WI38 (cell line): ENCODE measurements around the gene TCF4.

Source experiments
- H3K4me3 ChIP-seq: 2 replicates; pipeline ENCODE4 v1.5.1; 2011; ENCODE audit warnings: low read depth, mild to moderate bottlenecking, control low read depth, low read length
- CTCF ChIP-seq: IDR thresholded peaks from 2 replicates; pipeline ENCODE4 v1.5.1; 2012; ENCODE audit warnings: low read depth, mild to moderate bottlenecking, control low read depth, low read length

TCF4 gene

GRCh38 chr18:55555395-55556027 is 32.5 kb downstream of the TCF4 start:
- no peak for TF ChIP-seq CTCF
- no peak overlapping the region for H3K4me3 ChIP-seq

- peak overlapping the region; percentile 20; the same call in 1 of the 2 replicates for H3K4me3 ChIP-seq
- no peak for TF ChIP-seq CTCF
These were observed 35.3 kb downstream of the TCF4 start for GRCh38 chr18:55552526-55553189.

GRCh38 chr18:55551227-55551626 is 36.8 kb downstream of the TCF4 start:
- TF ChIP-seq CTCF: no peak

GRCh38 chr18:55550471-55550870 is 37.5 kb downstream of the TCF4 start:
- no peak for TF ChIP-seq CTCF
- H3K4me3 ChIP-seq: no peak overlapping the region

More at GRCh38 chr18:55551227-55551626, 36.8 kb downstream of the TCF4 start:
- no peak overlapping the region for H3K4me3 ChIP-seq

- TF ChIP-seq CTCF: no peak
- H3K4me3 ChIP-seq: no peak overlapping the region
These were observed 38.4 kb downstream of the TCF4 start for GRCh38 chr18:55549474-55550104.

GRCh38 chr18:55547705-55548056 is 40.3 kb downstream of the TCF4 start:
- H3K4me3 ChIP-seq: no peak overlapping the region
- TF ChIP-seq CTCF: no peak
